ENCODE data around the gene FIGN.

Gene FIGN

DNA sequence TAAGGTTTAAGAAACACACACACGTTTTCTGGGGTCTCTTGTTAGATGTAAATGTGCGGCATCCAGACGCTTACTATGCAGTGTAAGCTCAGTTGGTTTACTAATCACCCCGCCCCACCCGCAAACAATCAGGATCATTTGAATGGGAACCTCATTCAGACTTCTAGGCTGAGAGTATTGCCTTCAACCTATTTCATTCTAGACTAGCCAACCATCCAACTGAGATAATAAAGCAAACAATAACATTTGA, 1.3 kb upstream of the FIGN start:
- no peak for DNase-seq

DNA sequence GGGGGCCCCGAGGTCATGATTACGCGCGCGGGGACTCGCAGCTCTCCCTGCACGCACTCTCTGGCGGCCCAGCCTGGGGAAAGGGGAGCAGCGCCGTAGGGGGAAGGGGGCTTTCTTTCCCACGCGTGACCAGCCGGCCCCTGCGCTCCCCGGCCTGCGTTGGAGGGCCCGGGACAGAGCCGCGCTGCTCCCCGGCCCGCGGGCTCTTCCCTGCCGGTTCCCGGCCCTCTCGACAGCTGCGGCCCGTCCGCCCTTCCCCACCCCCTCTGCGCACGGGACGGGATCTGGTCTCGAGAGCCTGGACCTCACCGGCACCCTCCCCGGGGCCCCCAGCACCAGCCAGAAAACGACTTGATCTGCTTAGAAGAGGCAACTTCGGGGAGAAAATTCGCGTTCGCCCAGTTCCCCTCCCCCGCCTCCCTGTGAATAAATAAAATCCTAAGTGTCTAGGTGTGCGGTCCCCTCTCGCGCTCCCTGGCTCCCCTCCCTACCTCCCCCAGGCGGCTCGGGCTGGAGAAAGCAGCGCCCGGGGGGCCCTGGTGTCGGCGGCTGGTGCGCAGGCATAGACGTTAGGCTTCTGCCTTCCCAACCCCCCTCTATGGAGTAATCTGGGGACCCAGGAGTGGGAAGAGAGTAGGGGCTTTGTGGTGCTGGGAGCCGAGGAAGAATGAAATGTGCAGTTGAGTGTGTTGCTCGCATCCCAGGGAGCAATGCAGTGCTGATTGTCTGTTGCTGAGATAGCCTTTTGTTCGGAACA, 803 bp upstream of the FIGN start:
- DNase-seq, result peak; percentile 47

DNA sequence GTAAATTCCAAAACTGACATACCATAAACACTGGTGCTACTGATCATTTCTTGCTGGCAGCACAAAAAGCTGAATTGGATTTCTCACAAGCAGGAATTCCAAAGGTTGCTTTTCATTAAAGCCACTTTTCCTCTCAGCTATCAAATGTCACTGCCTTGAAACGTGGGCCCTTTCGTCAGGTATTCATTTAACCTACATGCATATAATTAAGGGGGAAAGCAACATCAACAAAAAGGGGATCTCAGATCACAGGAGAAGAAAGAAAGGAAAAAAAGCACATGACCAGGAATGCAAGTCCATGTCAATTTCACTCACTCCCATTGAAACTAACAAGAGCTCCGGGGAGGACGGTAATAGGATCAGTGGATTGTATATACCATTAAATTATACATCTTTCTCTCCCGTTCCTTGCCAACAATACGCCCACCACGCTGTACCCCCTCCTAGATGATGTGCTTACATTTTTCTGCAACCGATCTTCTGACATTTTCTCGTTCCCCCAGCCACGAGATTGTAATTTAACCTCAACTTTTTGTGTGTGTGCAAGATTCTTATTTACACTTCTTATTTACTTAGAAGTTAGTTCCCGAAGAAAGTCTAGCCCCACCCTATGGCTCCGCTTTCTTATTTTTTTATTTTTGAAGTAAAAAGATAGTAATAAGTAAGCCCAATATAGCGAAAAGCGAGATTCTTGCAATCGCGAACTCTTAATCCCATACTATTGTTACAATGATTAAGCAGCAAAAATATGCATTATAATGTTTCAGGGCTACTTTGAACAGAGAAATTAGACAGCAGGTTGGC, 725 bp downstream of the FIGN start:
- DNase-seq, result peak; percentile 17

DNA sequence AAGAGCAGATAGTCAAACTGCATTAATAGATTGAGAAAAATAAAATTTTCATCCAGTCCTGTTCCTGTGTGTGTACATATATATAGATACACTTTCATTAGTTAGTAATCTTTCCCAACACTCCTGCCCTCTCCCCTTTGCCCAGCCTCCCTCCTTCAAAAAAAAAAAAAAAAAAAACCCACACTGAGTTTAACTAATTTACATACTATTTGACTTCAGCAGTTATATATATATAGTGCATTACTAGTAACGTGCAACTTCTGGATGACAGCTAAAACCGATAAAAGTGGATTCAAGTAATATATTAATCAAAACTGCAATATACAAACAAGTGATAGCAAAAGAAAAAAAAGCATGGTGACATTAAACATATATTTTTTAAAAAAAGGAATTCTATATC, 1.4 kb downstream of the FIGN start:
- DNase-seq, result no peak

DNA sequence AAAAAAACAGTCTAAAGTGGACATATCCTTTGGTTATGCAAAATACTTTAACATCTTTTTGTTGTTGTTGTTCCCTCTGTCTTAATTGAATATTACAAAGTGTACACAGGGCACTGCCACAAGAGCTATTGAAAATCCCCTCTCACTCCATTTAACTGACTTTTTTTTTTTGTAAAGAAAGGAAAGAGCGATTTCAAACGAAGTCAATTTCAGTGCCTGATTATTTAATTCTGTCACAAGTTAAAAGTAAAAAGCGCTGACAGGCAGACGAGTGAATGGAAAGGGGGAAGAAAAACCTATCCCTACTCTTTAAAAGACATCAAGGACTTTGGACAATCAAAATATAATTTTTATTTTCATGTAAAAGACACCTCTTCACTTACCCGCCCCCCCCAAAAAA, 1.9 kb downstream of the FIGN start:
- DNase-seq, result no peak

GRCh38 chr2:163733301-163733938, 2.4 kb downstream of the FIGN start:
- peak; percentile 19 for DNase-seq

DNA sequence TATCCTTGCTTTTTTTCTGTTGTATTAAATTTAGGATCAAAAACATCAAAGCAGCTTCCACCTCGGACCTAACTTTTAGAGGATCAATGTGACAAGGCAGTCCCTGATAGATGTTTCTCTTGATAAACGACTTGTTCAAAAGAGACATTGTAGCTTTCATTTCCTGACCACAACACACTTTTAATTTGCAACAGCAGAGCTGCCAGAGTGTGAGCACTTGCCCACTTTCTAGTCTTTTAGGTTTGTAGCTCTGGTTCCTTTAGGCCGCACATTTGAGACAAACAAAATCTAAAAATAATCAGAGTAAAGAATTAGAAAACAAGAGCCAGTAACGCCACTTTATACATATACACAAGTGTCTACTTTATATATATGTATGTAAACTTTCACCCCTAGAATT, 3.1 kb downstream of the FIGN start:
- DNase-seq, result no peak

- no peak for DNase-seq
These were observed 4.1 kb downstream of the FIGN start for GRCh38 chr2:163731735-163732134.

DNA sequence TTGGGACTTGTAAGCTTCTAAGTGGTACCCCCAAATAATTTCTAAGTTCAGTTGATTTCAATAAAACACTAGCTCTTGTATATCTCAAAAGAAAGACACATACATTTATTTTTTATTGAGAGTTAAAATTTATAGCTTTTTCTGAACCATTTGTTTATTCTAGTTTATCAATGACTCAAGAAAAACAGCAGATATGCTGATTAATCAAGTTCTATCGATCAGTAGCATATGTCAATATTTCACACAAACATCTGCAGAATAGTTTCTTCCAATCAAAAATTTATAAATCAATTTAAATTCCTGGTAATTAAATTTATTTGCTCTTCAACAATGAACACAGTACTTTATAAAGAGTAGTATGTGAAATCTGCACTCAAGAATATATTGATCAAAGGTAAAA, 5.3 kb downstream of the FIGN start:
- DNase-seq, result no peak

DNA sequence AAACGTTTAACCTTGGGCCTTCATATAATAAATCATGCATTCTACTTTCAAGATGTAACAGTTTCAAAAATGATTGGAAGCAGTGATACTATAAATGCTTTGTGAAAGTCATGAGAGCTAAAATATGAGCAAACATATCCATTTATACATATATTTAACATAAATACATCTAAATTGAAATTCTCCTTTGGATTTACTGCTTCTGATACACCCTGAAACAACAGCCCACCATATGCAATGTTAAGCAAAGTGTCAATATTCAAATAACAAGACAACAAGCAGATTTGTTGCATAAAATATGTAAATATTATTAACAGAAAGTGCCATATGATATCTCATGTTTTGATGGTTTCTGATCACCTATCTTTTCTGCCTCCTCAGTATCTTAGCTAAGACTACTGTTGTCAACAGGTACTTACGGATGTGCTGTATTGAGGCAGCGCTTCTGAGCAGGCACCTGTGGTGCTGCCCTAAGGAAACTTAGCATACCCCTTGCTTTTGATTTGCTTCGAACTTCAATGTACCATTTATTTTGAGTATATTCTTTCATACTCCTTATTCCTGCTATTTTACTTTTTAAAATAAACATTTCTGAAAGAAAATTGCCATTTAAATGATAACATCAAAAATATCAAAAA, 6.1 kb downstream of the FIGN start:
- no peak for DNase-seq

DNA sequence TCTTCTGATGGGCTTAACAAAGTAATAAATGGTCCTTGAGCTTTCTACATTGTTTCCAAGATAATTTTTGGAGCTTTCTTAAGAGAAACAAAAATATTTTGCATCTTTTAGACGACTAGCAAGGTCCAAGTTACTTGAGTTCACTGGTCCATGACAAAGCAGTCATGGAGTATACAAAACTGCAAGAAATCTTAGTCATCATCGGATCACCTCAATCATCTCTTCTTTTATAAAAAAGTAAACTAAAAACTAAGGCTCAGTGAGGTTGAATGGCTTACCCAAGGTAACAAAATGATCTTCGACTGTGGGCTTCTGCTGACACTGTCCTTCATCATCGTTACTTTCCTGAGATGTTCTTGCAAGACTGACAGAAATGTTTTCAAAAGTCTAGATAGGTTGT, 11.9 kb downstream of the FIGN start:
- DNase-seq, result no peak

DNA sequence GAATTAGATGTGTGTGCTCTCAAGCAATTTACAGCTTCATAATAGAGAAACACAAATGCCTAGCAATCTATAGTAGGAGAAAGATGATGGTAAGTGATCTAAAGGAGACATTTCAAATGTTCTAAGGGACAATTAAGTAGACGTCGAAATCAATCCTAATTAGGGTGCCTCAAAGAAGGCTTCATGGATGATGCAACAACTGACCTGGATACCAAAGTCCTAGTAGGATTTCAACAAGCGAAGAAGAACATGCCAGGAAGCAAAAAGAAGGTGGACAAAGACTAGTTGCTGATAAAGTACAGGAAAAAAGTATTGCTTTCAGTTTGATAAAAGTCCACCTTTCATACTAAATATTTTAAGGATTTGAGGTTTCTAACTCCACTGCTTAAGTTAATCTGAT, 12.5 kb downstream of the FIGN start:
- no peak for DNase-seq

GRCh38 chr2:163719331-163719730, 16.5 kb downstream of the FIGN start:
- DNase-seq, result no peak

DNA sequence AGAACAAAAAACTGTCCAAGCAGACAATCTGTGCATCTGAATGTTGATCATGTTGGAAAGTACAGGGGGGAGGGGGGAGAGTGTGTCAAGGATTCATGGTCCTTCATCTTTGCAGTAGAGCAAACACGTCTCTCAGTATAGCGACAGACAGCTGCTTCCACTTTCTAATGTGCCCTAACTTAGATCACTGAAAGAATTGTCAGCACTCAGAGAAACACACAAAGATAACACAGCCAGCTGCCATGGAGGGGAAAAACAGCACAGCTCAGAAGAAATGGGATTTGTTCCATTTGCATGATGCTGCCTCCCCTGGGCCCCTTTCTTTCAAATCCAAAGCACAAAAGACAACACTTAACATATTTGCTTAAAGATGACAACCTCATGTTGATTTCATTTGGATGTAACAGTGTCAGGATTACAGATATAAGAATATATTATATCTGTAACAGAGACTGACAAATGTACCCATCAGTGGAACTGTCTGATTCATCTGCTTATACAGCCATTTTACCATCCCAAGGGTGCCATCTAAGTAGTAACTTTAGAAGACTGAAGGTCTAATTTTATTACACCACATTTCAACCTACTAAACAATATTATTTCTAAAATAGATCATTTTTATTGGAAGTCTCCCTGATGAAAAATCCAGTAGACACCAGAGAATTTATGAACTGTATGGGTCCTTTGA, 17.7 kb downstream of the FIGN start:
- no peak for DNase-seq

DNA sequence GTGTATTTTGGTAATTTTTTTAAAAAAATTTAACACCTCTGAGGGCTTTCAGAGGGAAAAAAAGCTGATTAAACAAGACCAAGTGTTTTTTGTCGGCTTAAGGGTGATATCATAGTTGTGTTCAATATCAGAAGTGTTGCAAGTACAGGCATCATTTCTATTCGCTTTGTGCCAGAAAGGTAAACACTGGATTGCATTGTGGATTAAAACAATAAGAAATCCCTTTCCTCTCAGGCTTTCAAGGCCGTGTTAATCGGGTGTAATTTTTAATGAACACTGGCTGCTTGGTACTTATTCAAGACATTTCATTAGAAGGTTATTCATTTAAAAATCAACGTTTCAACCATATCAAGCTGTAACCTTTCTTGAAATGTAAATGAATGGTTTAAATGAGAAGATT, 18.3 kb downstream of the FIGN start:
- DNase-seq, result no peak

DNA sequence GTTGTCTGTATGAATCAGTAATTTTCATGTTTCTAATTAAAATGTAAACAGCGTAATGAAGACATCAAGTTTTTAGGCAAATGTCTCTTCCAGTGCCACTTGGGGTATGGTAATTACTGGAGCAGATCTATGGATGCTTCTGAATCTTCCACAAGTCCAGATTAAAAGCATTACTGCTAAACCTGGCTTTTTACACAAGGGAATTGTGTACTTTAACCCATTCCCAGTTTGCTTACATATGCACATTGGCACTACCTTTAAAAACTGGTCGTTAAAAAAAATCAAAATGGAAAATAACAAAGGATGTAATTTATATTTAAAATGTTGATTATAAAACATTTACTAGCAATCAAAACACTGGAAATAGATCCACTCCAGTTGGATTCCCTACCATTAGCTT, 19.7 kb downstream of the FIGN start:
- DNase-seq, result no peak

- DNase-seq, result no peak
These were observed 20.1 kb downstream of the FIGN start for GRCh38 chr2:163715668-163716067.

GRCh38 chr2:163715199-163715598, 20.6 kb downstream of the FIGN start:
- DNase-seq, result no peak

GRCh38 chr2:163713534-163714311, 22.1 kb downstream of the FIGN start:
- DNase-seq, result no peak

- no peak for DNase-seq
These were observed 24.1 kb downstream of the FIGN start for GRCh38 chr2:163711699-163712098.

- DNase-seq, result no peak
These were observed 24.6 kb downstream of the FIGN start for GRCh38 chr2:163711258-163711657.

DNA sequence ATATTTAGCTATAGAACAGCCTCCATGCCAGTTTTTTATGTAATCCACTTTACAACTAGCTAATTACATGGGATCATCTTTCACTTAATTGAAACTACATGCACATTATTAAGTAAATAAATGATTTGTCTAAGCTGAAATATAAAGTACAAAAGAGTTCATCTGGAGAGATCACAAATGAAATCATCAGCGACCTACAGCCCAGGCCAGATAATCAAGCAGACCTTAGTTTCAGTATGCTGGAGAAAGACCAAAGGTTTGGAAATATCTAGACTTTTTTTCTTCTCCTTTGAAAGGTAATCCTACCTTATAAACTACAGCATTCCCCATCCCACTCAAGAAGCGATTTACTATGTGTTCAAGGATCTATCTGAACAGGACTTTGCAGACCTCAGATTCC, 26.5 kb downstream of the FIGN start:
- no peak for DNase-seq
